Liver (tissue), 9 donors: ENCODE measurements around the gene ASB2. TPM values are rescaled to one million over a fixed set of nuclear protein-coding genes. Genes with fewer than 3 reads are reported as not detected.

Source experiments
- DNase-seq: peaks from one replicate; pipeline ENCODE4 v3.0.0-alpha.2; 2017; ENCODE audit warnings: low spot score
- H3K27ac ChIP-seq, 2 donors: one replicate each; pipeline ENCODE4 v1.7.0; 2013; ENCODE audit warnings: inconsistent platforms in 2 of 2, low read length in 2 of 2, control low read depth in 1 of 2, low read depth in 1 of 2, mild to moderate bottlenecking in 1 of 2
- H3K27me3 ChIP-seq, 4 donors: one replicate each; pipeline versions ENCODE4 v1.6.1 to v1.7.0; 2013; ENCODE audit warnings: low read length in 3 of 4, inconsistent platforms in 1 of 4, mild to moderate bottlenecking in 1 of 4, moderate library complexity in 1 of 4; ENCODE audit not compliant: control insufficient read depth in 4 of 4, insufficient read depth in 4 of 4
- H3K36me3 ChIP-seq, 4 donors: one replicate each; pipeline versions ENCODE4 v1.6.1 to v1.7.0; 2013; ENCODE audit warnings: low read length in 3 of 4, mild to moderate bottlenecking in 3 of 4, low read depth in 1 of 4, moderate library complexity in 1 of 4; ENCODE audit not compliant: control insufficient read depth in 4 of 4, insufficient read depth in 3 of 4
- H3K4me1 ChIP-seq, 4 donors: one replicate each; pipeline versions ENCODE4 v1.6.1 to v1.7.0; 2013; ENCODE audit warnings: low read length in 3 of 4, mild to moderate bottlenecking in 3 of 4, moderate library complexity in 1 of 4; ENCODE audit not compliant: control insufficient read depth in 4 of 4, insufficient read depth in 4 of 4
- H3K4me3 ChIP-seq, 3 donors: one replicate each; pipeline versions ENCODE4 v1.6.1 to v1.7.0; 2013; ENCODE audit warnings: low read length in 3 of 3, control low read depth in 1 of 3, low read depth in 1 of 3, mild to moderate bottlenecking in 1 of 3
- H3K9ac ChIP-seq, 2 donors: one replicate each; pipeline ENCODE4 v1.7.0; 2013; ENCODE audit warnings: low read length in 2 of 2, mild to moderate bottlenecking in 2 of 2, moderate library complexity in 2 of 2, control low read depth in 1 of 2, low read depth in 1 of 2
- H3K9me3 ChIP-seq, 4 donors: one replicate each; pipeline versions ENCODE4 v1.6.1 to v1.7.0; 2013; ENCODE audit warnings: low read length in 3 of 4; ENCODE audit not compliant: control insufficient read depth in 4 of 4
- ATF3 ChIP-seq: IDR thresholded peaks from 2 replicates; pipeline ENCODE4 v1.6.1; 2016; ENCODE audit warnings: antibody characterized with exemption
- CTCF ChIP-seq: fragments of 150-350 bp; IDR thresholded peaks from 2 replicates; pipeline ENCODE4 v1.5.1; 2017; ENCODE audit warnings: improper control_type of control experiment, low read depth, low read length; ENCODE audit not compliant: missing input control
- FOXA1 ChIP-seq: IDR thresholded peaks from 2 replicates; pipeline ENCODE4 v1.6.1; 2016; ENCODE audit warnings: antibody characterized with exemption
- FOXA2 ChIP-seq: IDR thresholded peaks from 2 replicates; pipeline ENCODE4 v1.6.1; 2016; ENCODE audit warnings: antibody characterized with exemption
- GABPA ChIP-seq, 2 donors: IDR thresholded peaks in 1 of 2; conservative IDR thresholded peaks in 1 of 2; 2 replicates each; pipeline ENCODE4 v1.6.1; 2016; ENCODE audit warnings: antibody characterized with exemption in 2 of 2, mild to moderate bottlenecking in 1 of 2, moderate library complexity in 1 of 2
- HNF4G ChIP-seq: IDR thresholded peaks from 2 replicates; pipeline ENCODE4 v1.6.1; 2016; ENCODE audit warnings: antibody characterized with exemption
- JUND ChIP-seq, 2 donors: IDR thresholded peaks; 2 replicates each; pipeline ENCODE4 v1.6.1; 2016; ENCODE audit warnings: antibody characterized with exemption in 2 of 2
- MAX ChIP-seq: IDR thresholded peaks from 2 replicates; pipeline ENCODE4 v1.6.1; 2016; ENCODE audit warnings: antibody characterized with exemption
- NR2F2 ChIP-seq: IDR thresholded peaks from 2 replicates; pipeline ENCODE4 v1.6.1; 2016; ENCODE audit warnings: antibody characterized with exemption
- RAD21 ChIP-seq, 2 donors: IDR thresholded peaks; 2 replicates each; pipeline ENCODE4 v1.6.1; 2016; ENCODE audit warnings: antibody characterized with exemption in 2 of 2, mild to moderate bottlenecking in 2 of 2
- RXRA ChIP-seq, 2 donors: IDR thresholded peaks; 2 replicates each; pipeline ENCODE4 v1.6.1; 2017 to 2018; ENCODE audit warnings: antibody characterized with exemption in 2 of 2, mild to moderate bottlenecking in 1 of 2
- SP1 ChIP-seq: IDR thresholded peaks from 2 replicates; pipeline ENCODE4 v1.6.1; 2018; ENCODE audit warnings: antibody characterized with exemption, mild to moderate bottlenecking
- TAF1 ChIP-seq: conservative IDR thresholded peaks from 2 replicates; pipeline ENCODE4 v1.6.1; 2016; ENCODE audit warnings: antibody characterized with exemption, mild to moderate bottlenecking
- YY1 ChIP-seq: IDR thresholded peaks from 2 replicates; pipeline ENCODE4 v1.6.1; 2016; ENCODE audit warnings: antibody characterized with exemption, mild to moderate bottlenecking
- WGBS: extraction: QIAGEN DNeasy Blood & Tissue Kit; methylation state at CpG from one replicate; pipeline ENCODE4 v1.1.7; 2013; 5-methylcytosine and 5-hydroxymethylcytosine counted together
- polyA plus RNA-seq, 2 donors: library from polyadenylated mRNA; stranded (reverse) in 1 of 2; unstranded in 1 of 2; fragments of 200-250 nt in 1 of 2; fragments of >200 nt in 1 of 2; fragmentation: Nextera tagmentation in 1 of 2; extraction: Ambion mirVana in 1 of 2; gene quantifications; one replicate each; pipeline versions ENCODE4 v1.2.1 to v1.2.3, GENCODE V29; 2013 to 2015
- total RNA-seq, 2 donors: library from RNA; depleted of rRNA; stranded (reverse); fragments of >200 nt; gene quantifications; one replicate each; pipeline ENCODE4 v1.2.3, GENCODE V29; 2014
- TF ChIP-seq, protein P1 (sequence below): IDR thresholded peaks from 2 replicates; pipeline ENCODE4 v1.6.1; 2016; ENCODE audit warnings: antibody characterized with exemption
- TF ChIP-seq, protein P2 (sequence below): IDR thresholded peaks from 2 replicates; pipeline ENCODE4 v1.6.1; 2016; ENCODE audit warnings: antibody characterized with exemption, mild to moderate bottlenecking
- donor health status: healthy.
- donor health status: healthy.
- donor health status: healthy.
- donor health status: healthy.
- donor health status: healthy.

ASB2 gene
- total and polyA plus RNA-seq, 4 donors = 0.18 to 0.56 (median 0.38) TPM

DNA sequence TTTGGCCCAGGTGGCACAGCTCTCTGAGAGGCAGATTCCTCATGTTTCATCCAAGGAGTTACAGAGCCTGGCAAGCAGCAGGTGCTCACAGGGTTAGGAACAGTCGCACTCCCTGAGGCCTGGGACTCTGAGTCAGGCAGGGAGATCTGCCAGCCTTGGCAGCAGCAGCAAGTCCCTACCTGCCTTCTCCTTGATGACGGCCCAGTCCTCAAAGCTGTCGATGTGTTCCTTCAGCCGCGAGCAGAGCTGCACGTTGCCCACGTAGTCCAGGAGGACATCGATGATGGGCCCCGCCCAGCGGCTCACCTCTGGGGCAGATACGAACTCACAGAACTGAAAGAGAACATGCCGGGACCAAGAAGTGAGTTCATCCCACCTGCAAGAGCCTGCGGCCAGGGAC, 38.9 kb downstream of the ASB2 start:
- no peaks in the 10 kb centered on the region for H3K36me3 ChIP-seq
- WGBS = 83% methylated on average over 13 of the region's 13 CpGs
- H3K4me1 ChIP-seq = peaks cover 0 to 8% (median 2%) of the 10 kb centered on the region in 4 donors
- no peak overlapping the region for H3K4me3 ChIP-seq
- no peak overlapping the region for H3K27ac ChIP-seq
- no peak for TF ChIP-seq SP1
- TF ChIP-seq HNF4G = no peak
- no peak for TF ChIP-seq RAD21 (IDR thresholded peaks at IDR 0.05)
- no peak for TF ChIP-seq TAF1
- no peak for TF ChIP-seq CTCF
- TF ChIP-seq, protein P1, sequence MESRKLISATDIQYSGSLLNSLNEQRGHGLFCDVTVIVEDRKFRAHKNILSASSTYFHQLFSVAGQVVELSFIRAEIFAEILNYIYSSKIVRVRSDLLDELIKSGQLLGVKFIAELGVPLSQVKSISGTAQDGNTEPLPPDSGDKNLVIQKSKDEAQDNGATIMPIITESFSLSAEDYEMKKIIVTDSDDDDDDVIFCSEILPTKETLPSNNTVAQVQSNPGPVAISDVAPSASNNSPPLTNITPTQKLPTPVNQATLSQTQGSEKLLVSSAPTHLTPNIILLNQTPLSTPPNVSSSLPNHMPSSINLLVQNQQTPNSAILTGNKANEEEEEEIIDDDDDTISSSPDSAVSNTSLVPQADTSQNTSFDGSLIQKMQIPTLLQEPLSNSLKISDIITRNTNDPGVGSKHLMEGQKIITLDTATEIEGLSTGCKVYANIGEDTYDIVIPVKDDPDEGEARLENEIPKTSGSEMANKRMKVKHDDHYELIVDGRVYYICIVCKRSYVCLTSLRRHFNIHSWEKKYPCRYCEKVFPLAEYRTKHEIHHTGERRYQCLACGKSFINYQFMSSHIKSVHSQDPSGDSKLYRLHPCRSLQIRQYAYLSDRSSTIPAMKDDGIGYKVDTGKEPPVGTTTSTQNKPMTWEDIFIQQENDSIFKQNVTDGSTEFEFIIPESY = no peak
- TF ChIP-seq ATF3 = no peak
- H3K9me3 ChIP-seq = no peaks in the 10 kb centered on the region
- no peak overlapping the region for H3K9ac ChIP-seq
- DNase-seq = no peak
- no peaks in the 10 kb centered on the region for H3K27me3 ChIP-seq

GRCh38 chr14:93936926-93937325, 39.4 kb downstream of the ASB2 start:
- no peaks in the 10 kb centered on the region for H3K36me3 ChIP-seq
- H3K4me1 ChIP-seq = peaks cover 0 to 8% (median 2%) of the 10 kb centered on the region in 4 donors
- H3K9ac ChIP-seq = no peak overlapping the region
- TF ChIP-seq YY1 (no peak), JUND (IDR thresholded peaks at IDR 0.05) (no peak), GABPA (IDR thresholded peaks at IDR 0.05 in 1 of 2, conservative IDR thresholded peaks at IDR 0.05 in 1 of 2) (no peak), ATF3 (no peak), MAX (no peak), FOXA2 (no peak), FOXA1 (no peak), RAD21 (IDR thresholded peaks at IDR 0.05) (no peak), NR2F2 (no peak), TAF1 (no peak), HNF4G (no peak), CTCF (no peak), RXRA (IDR thresholded peaks at IDR 0.05) (no peak)
- TF ChIP-seq, protein P2, sequence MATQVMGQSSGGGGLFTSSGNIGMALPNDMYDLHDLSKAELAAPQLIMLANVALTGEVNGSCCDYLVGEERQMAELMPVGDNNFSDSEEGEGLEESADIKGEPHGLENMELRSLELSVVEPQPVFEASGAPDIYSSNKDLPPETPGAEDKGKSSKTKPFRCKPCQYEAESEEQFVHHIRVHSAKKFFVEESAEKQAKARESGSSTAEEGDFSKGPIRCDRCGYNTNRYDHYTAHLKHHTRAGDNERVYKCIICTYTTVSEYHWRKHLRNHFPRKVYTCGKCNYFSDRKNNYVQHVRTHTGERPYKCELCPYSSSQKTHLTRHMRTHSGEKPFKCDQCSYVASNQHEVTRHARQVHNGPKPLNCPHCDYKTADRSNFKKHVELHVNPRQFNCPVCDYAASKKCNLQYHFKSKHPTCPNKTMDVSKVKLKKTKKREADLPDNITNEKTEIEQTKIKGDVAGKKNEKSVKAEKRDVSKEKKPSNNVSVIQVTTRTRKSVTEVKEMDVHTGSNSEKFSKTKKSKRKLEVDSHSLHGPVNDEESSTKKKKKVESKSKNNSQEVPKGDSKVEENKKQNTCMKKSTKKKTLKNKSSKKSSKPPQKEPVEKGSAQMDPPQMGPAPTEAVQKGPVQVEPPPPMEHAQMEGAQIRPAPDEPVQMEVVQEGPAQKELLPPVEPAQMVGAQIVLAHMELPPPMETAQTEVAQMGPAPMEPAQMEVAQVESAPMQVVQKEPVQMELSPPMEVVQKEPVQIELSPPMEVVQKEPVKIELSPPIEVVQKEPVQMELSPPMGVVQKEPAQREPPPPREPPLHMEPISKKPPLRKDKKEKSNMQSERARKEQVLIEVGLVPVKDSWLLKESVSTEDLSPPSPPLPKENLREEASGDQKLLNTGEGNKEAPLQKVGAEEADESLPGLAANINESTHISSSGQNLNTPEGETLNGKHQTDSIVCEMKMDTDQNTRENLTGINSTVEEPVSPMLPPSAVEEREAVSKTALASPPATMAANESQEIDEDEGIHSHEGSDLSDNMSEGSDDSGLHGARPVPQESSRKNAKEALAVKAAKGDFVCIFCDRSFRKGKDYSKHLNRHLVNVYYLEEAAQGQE = no peak
- no peaks in the 10 kb centered on the region for H3K9me3 ChIP-seq
- no peak for DNase-seq
- WGBS = 84% methylated on average over 6 of the region's 6 CpGs
- no peak overlapping the region for H3K27ac ChIP-seq
- H3K27me3 ChIP-seq = no peaks in the 10 kb centered on the region
- no peak overlapping the region for H3K4me3 ChIP-seq
